ENCODE results near the gene GPR108. TPM values are rescaled to one million over a fixed set of nuclear protein-coding genes. Genes with fewer than 3 reads are reported as not detected.

Gene GPR108
- total and polyA plus RNA-seq, 2 of the 13 experiments (the other 11 are each of a cell fraction or from before 2014, with no cell fraction given): 36.4 to 63.0 TPM

DNA sequence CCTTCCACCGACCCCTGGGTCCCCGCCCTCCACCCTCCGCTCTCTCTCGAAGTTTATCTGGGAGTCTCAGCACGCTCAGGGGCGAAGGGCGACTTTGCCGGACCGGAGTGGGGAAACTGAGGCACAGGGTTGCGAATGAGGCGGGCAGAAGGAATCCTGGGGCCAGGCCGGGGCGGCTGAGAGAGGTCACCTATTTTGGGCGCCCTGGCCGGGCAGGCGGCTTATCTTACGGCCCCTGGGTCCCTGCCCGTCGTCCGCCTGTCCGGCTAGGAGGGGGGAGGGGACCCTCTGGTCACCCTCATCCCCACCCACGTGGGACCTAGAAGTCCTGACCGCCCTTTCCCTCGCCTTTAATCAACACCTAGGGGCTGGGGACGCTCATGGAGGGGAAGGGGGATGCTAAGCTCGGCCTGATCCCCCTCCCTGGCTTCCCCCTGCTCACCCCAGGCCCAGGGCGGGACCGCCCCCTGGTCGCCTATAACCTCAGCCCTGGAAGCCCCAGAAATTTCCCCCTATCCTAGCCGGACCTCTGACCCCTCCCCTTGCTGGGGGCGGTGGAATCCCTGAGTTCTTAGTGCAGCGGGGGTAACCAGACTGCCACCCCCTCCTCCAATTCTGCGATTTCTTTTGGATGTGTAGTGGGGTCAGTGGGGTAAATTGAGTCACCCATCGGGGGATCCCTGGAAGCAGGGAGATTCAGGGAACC lies 2.7 kb upstream of the GPR108 start (continued):
- TF ChIP-seq, protein P1, sequence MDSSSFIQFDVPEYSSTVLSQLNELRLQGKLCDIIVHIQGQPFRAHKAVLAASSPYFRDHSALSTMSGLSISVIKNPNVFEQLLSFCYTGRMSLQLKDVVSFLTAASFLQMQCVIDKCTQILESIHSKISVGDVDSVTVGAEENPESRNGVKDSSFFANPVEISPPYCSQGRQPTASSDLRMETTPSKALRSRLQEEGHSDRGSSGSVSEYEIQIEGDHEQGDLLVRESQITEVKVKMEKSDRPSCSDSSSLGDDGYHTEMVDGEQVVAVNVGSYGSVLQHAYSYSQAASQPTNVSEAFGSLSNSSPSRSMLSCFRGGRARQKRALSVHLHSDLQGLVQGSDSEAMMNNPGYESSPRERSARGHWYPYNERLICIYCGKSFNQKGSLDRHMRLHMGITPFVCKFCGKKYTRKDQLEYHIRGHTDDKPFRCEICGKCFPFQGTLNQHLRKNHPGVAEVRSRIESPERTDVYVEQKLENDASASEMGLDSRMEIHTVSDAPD (CRISPR knock-in tag; IDR thresholded peaks at IDR 0.05): no peak
- peak; percentile 16 for TF ChIP-seq ZNF883 (CRISPR knock-in tag; IDR thresholded peaks at IDR 0.05; ENCODE audit: not compliant biosample characterization)
- TF ChIP-seq ZNF552 (CRISPR knock-in tag; IDR thresholded peaks at IDR 0.05; ENCODE audit: borderline replicate concordance): no peak
- TF ChIP-seq ZSCAN29 (CRISPR knock-in tag; conservative IDR thresholded peaks at IDR 0.05): no peak
- TF ChIP-seq CEBPZ (IDR thresholded peaks at IDR 0.05; ENCODE audit: low read length): no peak
- no peak for TF ChIP-seq ZBTB3 (CRISPR knock-in tag; IDR thresholded peaks at IDR 0.05; ENCODE audit: borderline replicate concordance, low read depth)
- 0 out of 2 replicates have a peak, but pooled peaks have one; percentile 7 for TF ChIP-seq YEATS4 (CRISPR knock-in tag; IDR thresholded peaks at IDR 0.05; ENCODE audit: borderline replicate concordance)
- TF ChIP-seq RFX1 (IDR thresholded peaks at IDR 0.05): no peak
- TF ChIP-seq, protein P2, sequence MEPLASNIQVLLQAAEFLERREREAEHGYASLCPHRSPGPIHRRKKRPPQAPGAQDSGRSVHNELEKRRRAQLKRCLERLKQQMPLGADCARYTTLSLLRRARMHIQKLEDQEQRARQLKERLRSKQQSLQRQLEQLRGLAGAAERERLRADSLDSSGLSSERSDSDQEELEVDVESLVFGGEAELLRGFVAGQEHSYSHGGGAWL (CRISPR knock-in tag; IDR thresholded peaks at IDR 0.05): peak; percentile 38; the same call in 1 of the 2 replicates
- no peak for TF ChIP-seq ZNF446 (CRISPR knock-in tag; IDR thresholded peaks at IDR 0.05)
- TF ChIP-seq AGO2 (optimal IDR thresholded peaks at IDR 0.05; ENCODE audit: low read depth, low read length): peak; percentile 16
- no peak; the same call in 1 of the 2 replicates for TF ChIP-seq ZNF547 (CRISPR knock-in tag; IDR thresholded peaks at IDR 0.05)
- no peak for TF ChIP-seq TEAD3 (CRISPR knock-in tag; optimal IDR thresholded peaks at IDR 0.05; ENCODE audit: borderline replicate concordance)
- no peak for TF ChIP-seq ZNF781 (CRISPR knock-in tag; IDR thresholded peaks at IDR 0.05; ENCODE audit: borderline replicate concordance, not compliant biosample characterization)
- TF ChIP-seq, protein P3, sequence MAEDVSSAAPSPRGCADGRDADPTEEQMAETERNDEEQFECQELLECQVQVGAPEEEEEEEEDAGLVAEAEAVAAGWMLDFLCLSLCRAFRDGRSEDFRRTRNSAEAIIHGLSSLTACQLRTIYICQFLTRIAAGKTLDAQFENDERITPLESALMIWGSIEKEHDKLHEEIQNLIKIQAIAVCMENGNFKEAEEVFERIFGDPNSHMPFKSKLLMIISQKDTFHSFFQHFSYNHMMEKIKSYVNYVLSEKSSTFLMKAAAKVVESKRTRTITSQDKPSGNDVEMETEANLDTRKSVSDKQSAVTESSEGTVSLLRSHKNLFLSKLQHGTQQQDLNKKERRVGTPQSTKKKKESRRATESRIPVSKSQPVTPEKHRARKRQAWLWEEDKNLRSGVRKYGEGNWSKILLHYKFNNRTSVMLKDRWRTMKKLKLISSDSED (CRISPR knock-in tag; IDR thresholded peaks at IDR 0.05): no peak
- TF ChIP-seq ZNF430 (CRISPR knock-in tag; IDR thresholded peaks at IDR 0.05): no peak
- TF ChIP-seq ARID2 (CRISPR knock-in tag; IDR thresholded peaks at IDR 0.05; ENCODE audit: borderline replicate concordance): no peak
- no peak for TF ChIP-seq TCF7 (IDR thresholded peaks at IDR 0.05; ENCODE audit: low read depth)
- TF ChIP-seq ZFP90 (CRISPR knock-in tag; IDR thresholded peaks at IDR 0.05; ENCODE audit: borderline replicate concordance): 0 out of 2 replicates have a peak, but pooled peaks have one; percentile 63
- no peak for TF ChIP-seq ZFAT (CRISPR knock-in tag; conservative IDR thresholded peaks at IDR 0.05)
- no peak; the same call in 1 of the 2 replicates for TF ChIP-seq HIVEP1 (CRISPR knock-in tag; IDR thresholded peaks at IDR 0.05)
- TF ChIP-seq ADNP (CRISPR knock-in tag; IDR thresholded peaks at IDR 0.05): no peak
- 0 out of 2 replicates have a peak, but pooled peaks have one; percentile 21 for TF ChIP-seq FOXC1 (CRISPR knock-in tag; IDR thresholded peaks at IDR 0.05; ENCODE audit: borderline replicate concordance)
- TF ChIP-seq RAD51 (IDR thresholded peaks at IDR 0.05; ENCODE audit: borderline replicate concordance): no peak
